Liver (tissue), 9 donors: ENCODE measurements around the gene GRAMD2B. TPM values are rescaled to one million over a fixed set of nuclear protein-coding genes. Genes with fewer than 3 reads are reported as not detected.

Source experiments
- DNase-seq: peaks from one replicate; pipeline ENCODE4 v3.0.0-alpha.2; 2017; ENCODE audit warnings: low spot score
- H3K27ac ChIP-seq, 2 donors: one replicate each; pipeline ENCODE4 v1.7.0; 2013; ENCODE audit warnings: inconsistent platforms in 2 of 2, low read length in 2 of 2, control low read depth in 1 of 2, low read depth in 1 of 2, mild to moderate bottlenecking in 1 of 2
- H3K27me3 ChIP-seq, 4 donors: one replicate each; pipeline versions ENCODE4 v1.6.1 to v1.7.0; 2013; ENCODE audit warnings: low read length in 3 of 4, inconsistent platforms in 1 of 4, mild to moderate bottlenecking in 1 of 4, moderate library complexity in 1 of 4; ENCODE audit not compliant: control insufficient read depth in 4 of 4, insufficient read depth in 4 of 4
- H3K36me3 ChIP-seq, 4 donors: one replicate each; pipeline versions ENCODE4 v1.6.1 to v1.7.0; 2013; ENCODE audit warnings: low read length in 3 of 4, mild to moderate bottlenecking in 3 of 4, low read depth in 1 of 4, moderate library complexity in 1 of 4; ENCODE audit not compliant: control insufficient read depth in 4 of 4, insufficient read depth in 3 of 4
- H3K4me1 ChIP-seq, 4 donors: one replicate each; pipeline versions ENCODE4 v1.6.1 to v1.7.0; 2013; ENCODE audit warnings: low read length in 3 of 4, mild to moderate bottlenecking in 3 of 4, moderate library complexity in 1 of 4; ENCODE audit not compliant: control insufficient read depth in 4 of 4, insufficient read depth in 4 of 4
- H3K4me3 ChIP-seq, 3 donors: one replicate each; pipeline versions ENCODE4 v1.6.1 to v1.7.0; 2013; ENCODE audit warnings: low read length in 3 of 3, control low read depth in 1 of 3, low read depth in 1 of 3, mild to moderate bottlenecking in 1 of 3
- H3K9ac ChIP-seq, 2 donors: one replicate each; pipeline ENCODE4 v1.7.0; 2013; ENCODE audit warnings: low read length in 2 of 2, mild to moderate bottlenecking in 2 of 2, moderate library complexity in 2 of 2, control low read depth in 1 of 2, low read depth in 1 of 2
- H3K9me3 ChIP-seq, 4 donors: one replicate each; pipeline versions ENCODE4 v1.6.1 to v1.7.0; 2013; ENCODE audit warnings: low read length in 3 of 4; ENCODE audit not compliant: control insufficient read depth in 4 of 4
- ATF3 ChIP-seq: IDR thresholded peaks from 2 replicates; pipeline ENCODE4 v1.6.1; 2016; ENCODE audit warnings: antibody characterized with exemption
- CTCF ChIP-seq: fragments of 150-350 bp; IDR thresholded peaks from 2 replicates; pipeline ENCODE4 v1.5.1; 2017; ENCODE audit warnings: improper control_type of control experiment, low read depth, low read length; ENCODE audit not compliant: missing input control
- EGR1 ChIP-seq, 2 donors: IDR thresholded peaks; 2 replicates each; pipeline ENCODE4 v1.6.1; 2016 to 2018; ENCODE audit warnings: antibody characterized with exemption in 2 of 2, low read depth in 2 of 2
- FOXA2 ChIP-seq: IDR thresholded peaks from 2 replicates; pipeline ENCODE4 v1.6.1; 2016; ENCODE audit warnings: antibody characterized with exemption
- GABPA ChIP-seq, 2 donors: IDR thresholded peaks in 1 of 2; conservative IDR thresholded peaks in 1 of 2; 2 replicates each; pipeline ENCODE4 v1.6.1; 2016; ENCODE audit warnings: antibody characterized with exemption in 2 of 2, mild to moderate bottlenecking in 1 of 2, moderate library complexity in 1 of 2
- HNF4A ChIP-seq, 2 donors: conservative IDR thresholded peaks; 2 replicates each; pipeline ENCODE4 v1.6.1; 2016; ENCODE audit warnings: antibody characterized with exemption in 2 of 2, mild to moderate bottlenecking in 2 of 2
- HNF4G ChIP-seq: IDR thresholded peaks from 2 replicates; pipeline ENCODE4 v1.6.1; 2016; ENCODE audit warnings: antibody characterized with exemption
- JUND ChIP-seq, 2 donors: IDR thresholded peaks; 2 replicates each; pipeline ENCODE4 v1.6.1; 2016; ENCODE audit warnings: antibody characterized with exemption in 2 of 2
- NR2F2 ChIP-seq: IDR thresholded peaks from 2 replicates; pipeline ENCODE4 v1.6.1; 2016; ENCODE audit warnings: antibody characterized with exemption
- RAD21 ChIP-seq, 2 donors: IDR thresholded peaks; 2 replicates each; pipeline ENCODE4 v1.6.1; 2016; ENCODE audit warnings: antibody characterized with exemption in 2 of 2, mild to moderate bottlenecking in 2 of 2
- SP1 ChIP-seq: IDR thresholded peaks from 2 replicates; pipeline ENCODE4 v1.6.1; 2018; ENCODE audit warnings: antibody characterized with exemption, mild to moderate bottlenecking
- TAF1 ChIP-seq: conservative IDR thresholded peaks from 2 replicates; pipeline ENCODE4 v1.6.1; 2016; ENCODE audit warnings: antibody characterized with exemption, mild to moderate bottlenecking
- YY1 ChIP-seq: IDR thresholded peaks from 2 replicates; pipeline ENCODE4 v1.6.1; 2016; ENCODE audit warnings: antibody characterized with exemption, mild to moderate bottlenecking
- ZBTB33 ChIP-seq: IDR thresholded peaks from 2 replicates; pipeline ENCODE4 v1.6.1; 2016; ENCODE audit warnings: antibody characterized with exemption
- WGBS: extraction: QIAGEN DNeasy Blood & Tissue Kit; methylation state at CpG from one replicate; pipeline ENCODE4 v1.1.7; 2013; 5-methylcytosine and 5-hydroxymethylcytosine counted together
- polyA plus RNA-seq, 2 donors: library from polyadenylated mRNA; stranded (reverse) in 1 of 2; unstranded in 1 of 2; fragments of 200-250 nt in 1 of 2; fragments of >200 nt in 1 of 2; fragmentation: Nextera tagmentation in 1 of 2; extraction: Ambion mirVana in 1 of 2; gene quantifications; one replicate each; pipeline versions ENCODE4 v1.2.1 to v1.2.3, GENCODE V29; 2013 to 2015
- total RNA-seq, 2 donors: library from RNA; depleted of rRNA; stranded (reverse); fragments of >200 nt; gene quantifications; one replicate each; pipeline ENCODE4 v1.2.3, GENCODE V29; 2014
- donor health status: healthy.
- donor health status: healthy.
- donor health status: healthy.
- donor health status: healthy.
- donor health status: healthy.

GRAMD2B gene
- total and polyA plus RNA-seq, 4 donors = 6.5 to 24.1 (median 13.5) TPM

GRCh38 chr5:126452477-126452876 is 29.3 kb downstream of the GRAMD2B start:
- H3K27me3 ChIP-seq = no peaks in the 10 kb centered on the region
- H3K27ac ChIP-seq = no peak overlapping the region
- H3K9ac ChIP-seq = no peak overlapping the region
- H3K36me3 ChIP-seq = peaks cover 0 to 5% (median 2%) of the 10 kb centered on the region in 4 donors
- no peaks in the 10 kb centered on the region for H3K9me3 ChIP-seq
- H3K4me3 ChIP-seq = no peak overlapping the region
- TF ChIP-seq ZBTB33 = no peak
- no peak for TF ChIP-seq SP1
- TF ChIP-seq HNF4A (conservative IDR thresholded peaks at IDR 0.05) = no peak
- no peak for TF ChIP-seq EGR1 (IDR thresholded peaks at IDR 0.05; ENCODE audit: low read depth in 2 of 2)
- TF ChIP-seq JUND (IDR thresholded peaks at IDR 0.05) = no peak
- TF ChIP-seq GABPA (IDR thresholded peaks at IDR 0.05 in 1 of 2, conservative IDR thresholded peaks at IDR 0.05 in 1 of 2) = no peak
- no peak for TF ChIP-seq HNF4G
- no peak for TF ChIP-seq TAF1
- TF ChIP-seq RAD21 (IDR thresholded peaks at IDR 0.05) = no peak
- TF ChIP-seq FOXA2 = no peak
- no peak for TF ChIP-seq YY1
- no peak for TF ChIP-seq CTCF
- 92% methylated on average over 1 of the region's 1 CpG for WGBS
- H3K4me1 ChIP-seq = no peaks in the 10 kb centered on the region
- no peak for DNase-seq

- TF ChIP-seq EGR1 (IDR thresholded peaks at IDR 0.05; ENCODE audit: low read depth in 2 of 2) = no peak
- TF ChIP-seq ATF3 = no peak
- TF ChIP-seq CTCF = no peak
- TF ChIP-seq ZBTB33 = no peak
- no peak for TF ChIP-seq HNF4G
- TF ChIP-seq NR2F2 = no peak
- H3K27me3 ChIP-seq = no peaks in the 10 kb centered on the region
- no peak overlapping the region for H3K27ac ChIP-seq
- no peaks in the 10 kb centered on the region for H3K4me1 ChIP-seq
- peaks cover 0 to 5% (median 2%) of the 10 kb centered on the region in 4 donors for H3K36me3 ChIP-seq
- H3K9ac ChIP-seq = no peak overlapping the region
- H3K9me3 ChIP-seq = no peaks in the 10 kb centered on the region
- DNase-seq = no peak
- no peak overlapping the region for H3K4me3 ChIP-seq
- 83% methylated on average over 7 of the region's 7 CpGs for WGBS
Observed at GRCh38 chr5:126454081-126454480, 30.9 kb downstream of the GRAMD2B start.
